ENCODE measurements around the gene TPSG1.

Gene TPSG1

GRCh38 chr16:1198194-1198593 lies 26.9 kb downstream of the TPSG1 start:
- in situ Hi-C loops (cut with MboI; ENCODE audit: low sequenced_read_pairs, unreplicated experiment), result no loop called here
- no peak for DNase-seq (ENCODE audit: low spot score)
- no peak for TF ChIP-seq CTCF (IDR thresholded peaks at IDR 0.05; ENCODE audit: borderline replicate concordance, control extremely low read depth, extremely low read depth, insufficient read depth, missing control alignments)

DNA sequence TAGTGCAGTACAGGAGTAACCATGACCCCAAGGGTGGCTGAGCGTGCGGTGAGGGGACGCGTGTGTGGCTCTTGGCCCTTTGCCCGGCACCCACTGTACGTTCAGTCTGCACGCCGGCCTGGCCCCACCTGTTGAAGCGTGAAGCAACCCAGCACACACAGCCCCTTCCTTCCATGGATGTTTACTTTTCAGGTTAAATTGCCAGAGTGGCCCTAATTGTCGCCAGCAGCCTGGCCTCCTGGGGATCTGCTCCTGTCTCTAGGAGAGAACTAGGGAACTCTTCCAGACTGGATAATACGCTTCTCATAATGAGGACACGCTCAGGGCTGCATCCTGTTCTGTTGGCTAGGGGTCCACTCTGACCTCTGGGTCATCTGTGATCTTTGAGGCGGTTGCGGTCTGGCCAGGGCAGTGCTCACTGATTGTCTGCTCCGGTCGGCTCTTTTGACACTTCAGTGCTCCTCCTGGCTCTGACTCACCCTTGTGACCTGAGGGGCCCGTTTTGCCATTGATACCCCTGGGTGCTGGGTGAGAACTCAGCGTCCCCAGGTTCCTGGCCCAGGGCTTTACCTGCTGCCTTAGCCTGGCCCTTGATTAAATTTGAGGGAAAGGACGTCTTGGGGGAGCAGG lies 27.7 kb downstream of the TPSG1 start:
- in situ Hi-C loops (cut with MboI; ENCODE audit: low sequenced_read_pairs, unreplicated experiment), result no loop called here
- no peak for DNase-seq (ENCODE audit: low spot score)
- no peak for TF ChIP-seq CTCF (IDR thresholded peaks at IDR 0.05; ENCODE audit: borderline replicate concordance, control extremely low read depth, extremely low read depth, insufficient read depth, missing control alignments)

DNA sequence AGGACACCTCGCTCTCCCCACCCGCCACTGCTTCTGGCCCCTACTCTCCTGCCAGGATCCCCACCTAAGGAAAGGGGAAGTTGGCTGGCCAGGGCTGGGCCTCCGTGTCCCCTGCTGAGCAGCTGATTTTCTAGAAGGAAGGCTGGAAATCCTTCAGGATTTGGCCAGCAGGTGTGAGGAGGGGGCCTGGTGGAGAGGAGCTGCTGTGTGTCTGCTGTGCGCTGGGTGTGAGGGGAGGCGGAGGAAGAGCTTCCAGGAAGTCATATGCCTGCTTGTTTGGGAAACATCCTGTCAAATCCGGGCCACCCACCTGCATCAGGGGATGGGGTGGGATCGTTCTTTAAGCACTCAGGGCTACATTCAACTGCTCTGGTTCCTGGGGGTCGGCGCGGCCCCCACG lies 28.6 kb downstream of the TPSG1 start:
- no peak for DNase-seq (ENCODE audit: low spot score)
- in situ Hi-C loops (cut with MboI; ENCODE audit: low sequenced_read_pairs, unreplicated experiment), result no loop called here
- no peak for TF ChIP-seq CTCF (IDR thresholded peaks at IDR 0.05; ENCODE audit: borderline replicate concordance, control extremely low read depth, extremely low read depth, insufficient read depth, missing control alignments)

GRCh38 chr16:1195393-1195666 lies 29.7 kb downstream of the TPSG1 start:
- TF ChIP-seq CTCF (IDR thresholded peaks at IDR 0.05; ENCODE audit: borderline replicate concordance, control extremely low read depth, extremely low read depth, insufficient read depth, missing control alignments), result no peak
- in situ Hi-C loops (cut with MboI; ENCODE audit: low sequenced_read_pairs, unreplicated experiment), result no loop called here
- DNase-seq (ENCODE audit: low spot score), result no peak

GRCh38 chr16:1194665-1195392 lies 30.2 kb downstream of the TPSG1 start:
- TF ChIP-seq CTCF (IDR thresholded peaks at IDR 0.05; ENCODE audit: borderline replicate concordance, control extremely low read depth, extremely low read depth, insufficient read depth, missing control alignments), result peak; percentile 43
- in situ Hi-C loops (cut with MboI; ENCODE audit: low sequenced_read_pairs, unreplicated experiment), result no loop called here
- peak; percentile 62 for DNase-seq (ENCODE audit: low spot score)

DNA sequence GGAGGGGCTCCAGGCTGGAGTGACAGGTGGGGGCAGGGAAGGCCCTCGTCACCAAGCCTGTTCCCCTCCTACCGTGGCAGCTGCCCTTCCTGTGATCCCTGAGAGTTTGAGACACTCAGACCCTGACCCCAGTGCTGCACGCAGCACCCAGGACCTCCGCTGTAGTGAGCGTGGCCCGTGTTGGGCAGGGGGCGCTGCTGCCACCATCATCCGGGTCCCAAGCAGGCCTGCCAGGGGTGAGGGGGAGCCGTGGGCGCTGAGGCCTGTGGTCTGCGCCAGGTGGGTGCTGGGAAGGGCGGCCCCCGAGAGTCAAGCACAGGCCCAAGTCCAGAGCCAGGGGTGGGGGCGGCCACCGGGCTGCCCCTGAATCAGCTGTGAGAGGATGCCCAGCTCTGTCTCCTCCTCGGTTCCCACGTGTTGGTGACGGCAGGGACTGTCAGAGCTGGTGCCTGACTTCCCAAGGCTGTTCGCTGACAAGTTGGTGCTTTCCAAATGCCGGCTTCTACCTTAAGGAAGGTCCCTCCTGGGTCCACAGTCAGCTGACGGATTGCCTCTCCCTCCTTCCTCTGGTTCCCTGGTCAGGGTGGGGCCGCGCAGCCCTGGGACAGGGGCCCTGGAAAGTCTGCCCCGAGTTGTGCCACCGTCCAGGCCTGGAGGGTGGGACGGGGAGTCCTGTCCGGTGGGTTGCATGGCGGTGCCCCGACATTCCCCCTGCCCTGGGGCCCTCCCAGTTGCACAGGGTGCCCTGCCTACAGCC lies 31.1 kb downstream of the TPSG1 start:
- in situ Hi-C loops (cut with MboI; ENCODE audit: low sequenced_read_pairs, unreplicated experiment), result no loop called here
- DNase-seq (ENCODE audit: low spot score), result no peak
- no peak for TF ChIP-seq CTCF (IDR thresholded peaks at IDR 0.05; ENCODE audit: borderline replicate concordance, control extremely low read depth, extremely low read depth, insufficient read depth, missing control alignments)
